ENCODE results near the gene IGFL1. TPM values are rescaled to one million over a fixed set of nuclear protein-coding genes. Genes with fewer than 3 reads are reported as not detected.
A peak's percentile ranks its signal among the peaks of the same experiment; 100 is the strongest.
"Not testable (repeated sequence)": the region's sequence is repeated elsewhere in the genome, so short reads cannot be mapped to it uniquely, and the experiment has no call there.

Gene IGFL1
- not detected in 2 replicates for total RNA-seq (2014; rRNA removed; shearing (Covaris generic))
- not detected in 2 replicates for polyA plus RNA-seq (2014; cell fraction: nucleus; rRNA removed)

DNA sequence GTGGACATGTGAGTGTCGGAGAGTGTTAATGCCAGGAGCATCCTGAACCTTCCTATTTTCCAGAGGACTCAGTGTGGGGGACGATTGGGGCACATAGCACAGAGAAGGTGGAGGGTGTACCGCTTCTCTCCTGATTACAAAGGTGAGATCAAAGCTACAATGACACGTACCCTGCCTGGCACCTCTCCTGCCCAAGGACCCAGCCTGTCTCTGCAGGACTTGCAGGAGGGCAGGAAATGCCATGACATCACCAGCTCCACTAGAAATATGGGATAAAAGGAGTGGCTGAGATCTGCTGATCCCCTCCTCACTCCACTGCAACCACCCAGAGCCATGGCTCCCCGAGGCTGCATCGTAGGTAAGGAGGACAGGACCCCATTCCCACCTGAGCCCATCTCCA lies at the start of gene IGFL1:
TSS of gene IGFL1 (plus strand) at position 301 of the 400 bp plus-strand sequence. CDS start at position 334, 33 bp downstream.
- no peak for DNase-seq (ENCODE audit: extremely low read depth, low read depth)

DNA sequence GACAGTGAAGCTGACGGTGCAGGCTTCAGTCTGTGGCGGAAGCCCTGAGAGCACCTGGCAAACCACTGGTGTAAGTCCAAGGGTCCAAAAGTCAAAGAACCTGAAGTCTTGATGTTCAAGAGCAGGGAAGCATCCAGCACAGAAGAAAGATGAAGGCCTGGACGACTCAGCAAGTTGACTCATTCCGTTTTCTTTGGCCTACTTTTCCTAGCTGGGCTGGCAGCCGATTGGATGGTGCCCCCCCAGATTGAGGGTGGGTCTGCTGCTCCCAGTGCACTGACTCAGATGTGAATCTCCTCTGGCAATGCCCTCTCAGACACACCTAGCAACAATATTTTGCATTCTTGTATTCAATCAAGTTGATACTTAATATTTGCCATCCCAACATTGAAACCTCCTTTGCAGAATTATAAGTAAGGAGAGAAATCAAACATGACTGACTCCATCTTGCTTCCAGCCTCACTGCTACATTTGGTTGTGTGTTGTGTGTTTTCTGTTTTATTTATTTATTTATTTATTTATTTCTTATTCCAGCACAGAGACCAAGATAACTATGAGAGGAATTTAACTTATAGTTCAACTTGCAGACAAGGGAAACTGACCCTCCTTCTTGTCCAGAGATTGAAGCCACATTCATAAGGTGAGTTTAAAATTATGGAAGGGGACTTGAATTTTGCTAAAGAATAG lies 48.7 kb upstream of the IGFL1 start:
- DNase-seq (ENCODE audit: extremely low read depth, low read depth): peak; percentile 85

DNA sequence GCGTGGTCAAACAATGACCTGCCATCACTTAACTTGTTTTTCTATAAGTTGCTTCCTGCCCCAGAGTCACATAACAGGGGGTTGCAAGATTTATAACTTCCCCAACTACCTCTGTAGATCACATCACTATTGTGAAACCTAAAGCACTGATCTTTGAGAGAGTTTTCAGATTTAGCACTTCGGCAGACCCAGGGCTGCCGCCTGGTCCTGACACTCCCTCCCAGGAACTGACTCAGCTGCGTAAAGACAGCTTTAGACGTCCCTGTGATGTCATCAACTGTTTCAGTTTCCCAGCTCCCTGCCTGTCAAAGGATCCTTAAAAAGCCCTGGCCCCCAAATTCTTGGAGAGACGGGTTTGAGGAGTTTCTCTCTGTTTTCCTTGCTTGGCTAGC lies 48.2 kb upstream of the IGFL1 start:
- peak; percentile 89 for DNase-seq (ENCODE audit: extremely low read depth, low read depth)

DNA sequence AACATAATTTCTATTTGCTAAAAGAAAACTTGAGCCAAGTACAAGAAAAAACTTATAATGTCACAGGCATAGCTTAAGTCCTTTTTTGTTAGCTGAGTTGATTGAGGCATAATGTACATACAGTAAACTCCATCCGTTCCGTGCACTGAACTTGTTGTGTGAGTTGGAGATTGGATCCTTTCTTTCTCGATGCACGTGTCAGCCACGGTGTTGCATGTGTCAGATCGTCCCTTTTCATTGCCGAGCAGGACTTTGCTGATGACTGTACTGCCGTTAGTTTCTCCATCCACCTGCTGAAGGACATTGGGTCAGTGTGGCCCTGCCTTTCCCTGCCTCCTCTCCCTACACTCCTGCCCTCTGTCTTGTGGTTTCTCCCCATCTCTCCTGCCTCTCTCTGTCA lies 47.1 kb upstream of the IGFL1 start:
- no peak for DNase-seq (ENCODE audit: extremely low read depth, low read depth)

DNA sequence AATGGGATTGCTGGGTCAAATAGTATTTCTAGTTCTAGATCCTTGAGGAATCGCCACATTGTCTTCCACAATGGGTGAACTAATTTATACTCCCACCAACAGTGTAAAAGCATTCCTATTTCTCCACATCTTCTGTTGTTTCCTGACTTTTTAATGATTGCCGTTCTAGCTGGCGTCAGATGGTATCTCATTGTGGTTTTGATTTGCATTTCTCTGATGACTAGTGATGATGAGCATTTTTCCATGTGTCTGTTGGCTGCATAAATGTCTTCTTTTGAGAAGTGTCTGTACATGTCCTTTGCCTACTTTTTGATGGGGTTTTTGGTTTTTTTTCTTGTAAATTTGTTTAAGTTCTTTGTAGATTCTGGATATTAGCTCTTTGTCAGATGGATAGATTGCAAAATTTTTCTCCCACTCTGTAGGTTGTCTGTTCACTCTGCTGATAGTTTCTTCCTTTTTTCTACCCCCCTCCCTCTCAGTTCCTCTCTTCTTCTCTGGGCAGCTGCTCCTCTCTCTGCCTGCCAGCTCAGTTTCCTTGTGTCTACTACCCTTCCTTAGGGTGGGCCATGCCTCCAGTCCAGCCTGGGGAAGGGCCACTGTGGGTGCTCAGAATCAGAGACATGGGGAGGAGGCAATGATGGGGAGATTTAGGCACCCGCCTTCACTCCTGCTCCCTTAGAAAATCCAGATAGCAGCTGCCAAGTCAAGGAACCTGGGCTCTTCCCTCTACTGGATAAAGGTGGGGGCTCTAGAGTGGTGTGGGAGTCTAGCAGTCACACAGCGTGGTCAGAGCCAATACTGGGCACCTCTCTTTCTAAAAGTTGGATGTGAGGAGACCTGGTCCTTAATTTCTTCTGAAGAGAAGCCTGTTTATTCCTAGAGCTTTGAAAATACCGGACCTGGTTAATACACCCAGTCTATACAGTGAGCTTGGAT lies 44.5 kb upstream of the IGFL1 start:
- DNase-seq (ENCODE audit: extremely low read depth, low read depth): not testable (repeated sequence)

DNA sequence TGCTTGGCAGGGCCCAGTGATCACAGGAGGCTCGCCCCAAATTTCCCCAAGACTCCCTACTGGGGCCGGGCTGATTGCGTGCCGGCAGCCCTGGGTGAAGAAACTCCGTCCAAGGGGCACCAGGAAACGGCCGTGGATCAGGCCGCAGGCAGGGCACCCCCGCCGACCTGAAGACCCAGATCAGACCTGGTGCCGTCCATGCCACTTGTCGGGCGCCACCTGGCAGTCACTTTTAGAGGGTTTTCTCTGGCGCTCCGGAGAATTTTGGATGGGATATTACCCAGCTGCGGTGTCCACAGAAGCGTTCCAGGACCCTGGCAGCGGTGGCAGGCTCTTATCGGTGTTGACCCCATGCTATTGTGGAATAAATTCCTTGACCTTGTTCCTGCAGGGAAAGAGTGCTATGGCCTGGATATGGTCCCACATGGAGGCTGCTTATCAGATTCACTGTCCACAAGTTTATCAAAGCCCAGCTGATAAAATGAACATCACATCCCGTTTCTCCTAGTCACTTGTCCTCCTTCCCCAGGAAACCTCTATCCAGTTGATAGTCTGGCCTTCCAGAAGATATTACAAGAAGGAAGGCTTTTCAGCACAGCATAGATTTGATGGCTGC lies 43.3 kb upstream of the IGFL1 start:
- no peak for DNase-seq (ENCODE audit: extremely low read depth, low read depth)

DNA sequence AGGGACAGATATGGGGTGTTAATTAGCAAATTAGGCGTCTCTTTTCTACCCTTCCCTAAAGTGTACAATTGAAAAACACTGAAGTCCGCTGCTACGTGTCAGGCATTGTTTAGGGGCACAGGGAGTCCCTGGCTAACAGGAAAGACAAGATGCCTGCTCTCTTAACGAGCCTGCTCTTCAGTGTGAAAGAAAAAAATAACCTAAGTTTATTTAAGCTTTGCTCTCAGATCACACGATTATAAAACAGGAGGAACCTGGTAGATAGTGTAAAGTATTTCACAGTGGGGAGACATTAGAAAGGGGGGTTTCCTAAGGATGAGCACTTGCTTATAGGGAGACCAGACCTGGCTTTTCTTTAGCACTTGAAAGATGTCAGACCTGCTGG lies 42.8 kb upstream of the IGFL1 start:
- DNase-seq (ENCODE audit: extremely low read depth, low read depth): no peak

DNA sequence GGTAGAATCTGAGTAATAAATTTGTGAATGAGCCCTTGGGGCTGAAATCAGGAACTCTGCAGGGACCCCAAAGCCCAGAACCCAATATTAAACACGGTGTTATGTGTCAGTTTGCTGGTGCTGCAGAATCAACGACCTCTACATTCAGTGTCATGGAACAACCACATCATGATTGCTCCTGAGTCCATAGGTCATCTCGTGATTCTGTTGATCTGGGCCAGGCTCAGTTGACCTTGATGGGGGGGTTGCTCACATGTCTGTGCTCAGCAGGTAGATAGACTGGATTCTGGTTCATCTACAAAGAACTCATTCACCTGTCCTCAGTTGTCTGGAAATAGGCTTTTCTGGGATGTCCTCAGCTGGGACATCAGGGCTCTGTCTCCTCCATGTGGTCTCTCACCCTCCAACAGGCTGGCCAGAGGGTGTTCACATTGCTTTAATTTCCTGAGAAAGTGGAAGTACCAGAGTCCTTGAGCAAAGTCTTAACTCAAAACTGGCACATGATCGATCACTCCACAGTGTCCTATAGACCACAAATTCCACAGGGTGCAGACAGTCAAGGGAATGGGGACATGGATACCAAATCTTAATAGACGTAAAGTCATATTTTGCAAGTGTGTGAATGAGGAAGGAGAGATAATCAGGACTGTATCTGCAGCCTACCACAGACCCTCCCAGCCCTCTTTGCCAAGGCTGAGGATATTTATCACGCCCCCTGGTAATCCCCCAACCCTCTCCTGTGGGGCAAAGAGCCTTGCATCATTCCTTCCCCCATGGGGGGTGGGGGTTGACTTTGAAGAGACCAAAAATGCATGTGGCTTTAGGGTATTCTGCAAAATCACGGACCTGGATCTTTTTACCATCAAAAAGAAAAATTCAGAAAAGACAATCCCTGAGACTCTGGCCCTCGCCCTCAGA lies 39.3 kb upstream of the IGFL1 start:
- no peak for DNase-seq (ENCODE audit: extremely low read depth, low read depth)

DNA sequence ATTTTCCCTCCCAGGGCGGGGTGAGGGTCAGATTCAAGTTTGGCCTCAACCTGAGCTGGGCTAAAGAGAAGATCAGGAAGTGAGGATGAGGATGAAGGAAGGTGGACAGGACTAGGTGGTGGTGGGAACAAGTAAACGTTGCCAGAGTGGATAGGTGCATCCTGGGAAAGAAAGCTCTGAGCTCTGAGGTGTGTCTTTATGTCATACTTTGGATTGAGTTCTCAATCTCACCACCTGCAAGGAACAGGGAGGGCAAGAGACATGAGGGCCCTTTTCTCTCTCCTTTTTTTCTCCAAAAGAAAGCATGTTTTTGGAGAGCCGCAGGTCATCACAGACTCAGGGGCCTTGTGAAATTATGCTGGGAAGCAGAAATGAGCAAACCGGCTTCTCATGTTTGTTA lies 38.2 kb upstream of the IGFL1 start:
- DNase-seq (ENCODE audit: extremely low read depth, low read depth): no peak

DNA sequence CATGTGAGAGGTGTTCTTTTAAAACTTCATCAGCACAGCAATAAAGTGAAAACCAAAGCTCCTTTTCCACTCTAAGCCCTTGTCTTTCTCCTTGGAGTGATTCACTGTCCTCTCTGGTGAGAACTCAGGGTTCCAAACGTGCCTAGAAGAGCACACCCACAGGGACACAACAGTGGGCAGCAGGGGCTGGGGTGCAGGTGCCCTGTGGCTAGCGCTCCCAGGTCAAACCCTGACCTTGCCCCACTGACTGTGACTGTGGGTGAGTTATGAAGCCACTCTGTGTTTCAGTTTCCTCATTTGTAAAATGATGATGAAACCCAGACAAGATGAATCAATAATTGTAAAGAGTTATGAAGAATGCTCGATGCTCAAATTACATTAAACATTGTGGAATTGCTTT lies 37.6 kb upstream of the IGFL1 start:
- DNase-seq (ENCODE audit: extremely low read depth, low read depth): no peak

DNA sequence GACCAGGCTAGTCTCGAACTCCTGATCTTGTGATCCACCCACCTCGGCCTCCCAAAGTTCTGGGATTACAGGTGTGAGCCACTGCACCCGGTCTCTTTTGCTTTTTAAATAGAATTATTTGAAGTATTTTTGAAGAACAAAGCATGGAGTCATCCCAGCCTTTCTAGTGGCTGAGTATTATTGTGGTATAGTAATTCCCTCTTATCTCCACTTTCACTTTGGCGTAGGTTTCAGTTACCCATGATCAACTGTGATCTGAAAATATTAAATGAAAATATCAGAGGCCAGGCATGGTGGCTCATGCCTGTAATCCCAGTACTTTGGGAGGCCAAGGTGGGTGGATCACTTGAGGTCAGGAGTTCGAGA lies 36.9 kb upstream of the IGFL1 start:
- DNase-seq (ENCODE audit: extremely low read depth, low read depth): not testable (repeated sequence)

DNA sequence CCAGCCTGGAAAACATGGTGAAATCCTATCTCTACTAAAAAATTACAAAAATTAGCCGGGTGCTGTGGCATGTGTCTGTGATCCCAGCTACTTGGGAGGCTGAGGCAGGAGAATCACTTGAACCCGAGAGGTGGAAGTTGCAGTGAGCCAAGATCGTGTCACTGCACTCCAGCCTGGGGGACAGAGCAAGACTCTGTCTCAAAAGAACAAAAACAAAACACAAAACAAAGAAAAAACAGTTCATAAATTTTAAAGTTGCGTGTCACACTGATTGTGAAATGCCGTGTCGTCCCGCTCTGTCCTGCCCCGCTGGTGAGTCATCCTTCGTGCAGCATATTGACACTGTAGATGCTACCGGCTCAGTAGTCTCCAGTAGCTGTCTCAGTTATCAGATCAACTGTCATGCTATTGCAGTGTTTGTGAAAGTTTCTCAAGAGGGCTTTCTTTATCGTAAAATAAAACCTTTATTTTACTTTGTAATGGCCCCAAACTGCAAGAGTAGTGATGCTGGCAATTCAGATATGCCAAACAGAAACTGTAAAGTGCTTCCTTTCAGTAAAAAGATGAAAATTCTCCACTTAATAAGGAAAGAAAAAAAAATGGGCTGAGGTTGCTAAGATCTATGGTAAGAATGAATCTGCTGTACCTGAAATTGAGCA lies 36.4 kb upstream of the IGFL1 start:
- DNase-seq (ENCODE audit: extremely low read depth, low read depth): peak; percentile 80

DNA sequence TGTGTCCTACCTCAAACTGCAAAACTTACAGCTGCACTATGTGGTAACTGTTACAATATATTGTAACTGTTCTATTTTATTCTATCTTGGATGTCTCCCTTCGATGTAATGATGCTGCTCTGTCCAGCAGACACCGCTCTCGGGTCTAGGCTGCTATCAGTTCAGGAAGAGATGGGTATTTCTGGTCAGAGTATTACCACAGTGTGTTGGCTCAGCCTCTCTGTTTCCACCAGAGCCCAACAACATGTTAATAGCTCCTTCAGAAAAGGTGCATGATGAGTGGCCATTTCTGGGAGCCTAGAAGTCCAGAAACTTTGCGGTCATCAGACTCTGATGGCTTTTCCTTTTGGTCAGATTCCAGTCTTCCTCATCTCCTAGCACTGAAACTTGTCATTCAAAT lies 35.9 kb upstream of the IGFL1 start:
- no peak for DNase-seq (ENCODE audit: extremely low read depth, low read depth)

DNA sequence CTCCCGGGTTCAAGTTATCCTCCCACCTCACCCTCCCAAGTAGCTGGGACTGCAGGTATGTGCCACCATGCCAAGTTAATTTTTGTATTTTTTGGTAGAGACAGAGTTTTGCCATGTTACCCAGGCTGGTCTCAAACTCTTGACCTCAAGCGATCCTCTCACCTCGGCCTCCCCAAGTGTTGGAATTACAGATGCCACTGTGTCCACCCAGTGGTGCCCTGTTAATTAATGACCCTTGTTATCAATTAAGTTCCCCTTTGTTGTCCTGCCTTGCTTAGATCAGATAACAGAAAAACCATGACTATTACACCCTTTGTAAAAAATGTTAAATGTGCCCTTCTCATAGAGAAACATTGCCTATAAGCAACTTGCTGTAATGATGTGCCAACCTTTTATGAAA lies 34.4 kb upstream of the IGFL1 start:
- DNase-seq (ENCODE audit: extremely low read depth, low read depth): no peak

DNA sequence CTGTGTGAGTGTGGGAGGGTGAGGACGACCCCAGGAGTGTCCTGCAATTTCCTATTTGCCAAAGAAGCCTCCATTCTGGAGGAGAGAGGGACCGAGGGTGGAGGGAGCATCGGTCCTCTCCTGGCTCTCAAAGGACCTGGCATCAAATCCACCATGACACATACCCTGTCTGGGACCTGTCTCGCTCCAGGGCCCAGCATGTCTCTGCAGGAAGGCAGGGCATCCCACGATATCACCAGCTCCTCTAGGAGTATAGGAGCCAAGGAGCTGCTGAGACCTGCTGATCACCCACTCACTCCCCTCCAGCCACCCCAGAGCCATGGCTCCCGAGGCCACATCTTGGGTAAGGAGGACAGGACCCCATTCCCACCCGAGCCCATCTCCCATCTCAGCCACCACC lies 33.6 kb upstream of the IGFL1 start:
- not testable (repeated sequence) for DNase-seq (ENCODE audit: extremely low read depth, low read depth)

DNA sequence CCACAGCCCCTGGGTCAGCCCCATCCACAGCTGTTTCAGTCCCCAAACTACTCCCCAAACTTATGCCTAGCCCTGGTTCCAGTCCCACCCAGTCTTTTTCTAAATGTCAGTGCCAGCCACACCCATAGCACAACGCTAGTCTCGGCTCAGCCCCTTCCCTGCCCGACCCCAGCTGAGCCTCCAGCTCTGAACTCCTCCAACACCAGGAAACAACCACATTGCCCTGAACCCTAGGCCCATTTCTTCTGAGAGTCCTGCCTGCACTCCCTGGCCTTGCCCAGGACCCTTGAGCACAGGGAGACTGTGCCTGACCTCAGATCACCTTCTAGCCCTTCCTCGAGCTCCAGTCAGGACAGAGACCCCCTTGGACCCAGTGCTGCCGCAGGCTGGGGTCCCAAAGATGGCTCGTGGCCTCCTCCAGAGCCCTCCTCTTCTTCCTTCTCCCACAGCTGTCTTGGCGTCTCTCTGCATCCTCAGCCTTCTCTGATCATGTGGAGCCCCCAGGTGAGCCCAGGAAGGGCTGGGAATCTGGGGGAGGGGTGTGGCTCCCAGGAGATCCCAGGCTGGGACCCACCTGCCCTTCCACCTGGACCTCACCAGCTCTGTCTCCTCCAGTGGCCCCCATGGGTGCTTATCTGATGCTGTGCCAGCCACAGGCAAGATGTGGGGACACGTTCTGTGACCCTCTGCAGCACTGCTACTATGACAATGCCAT lies 33.0 kb upstream of the IGFL1 start:
- no peak for DNase-seq (ENCODE audit: extremely low read depth, low read depth)

DNA sequence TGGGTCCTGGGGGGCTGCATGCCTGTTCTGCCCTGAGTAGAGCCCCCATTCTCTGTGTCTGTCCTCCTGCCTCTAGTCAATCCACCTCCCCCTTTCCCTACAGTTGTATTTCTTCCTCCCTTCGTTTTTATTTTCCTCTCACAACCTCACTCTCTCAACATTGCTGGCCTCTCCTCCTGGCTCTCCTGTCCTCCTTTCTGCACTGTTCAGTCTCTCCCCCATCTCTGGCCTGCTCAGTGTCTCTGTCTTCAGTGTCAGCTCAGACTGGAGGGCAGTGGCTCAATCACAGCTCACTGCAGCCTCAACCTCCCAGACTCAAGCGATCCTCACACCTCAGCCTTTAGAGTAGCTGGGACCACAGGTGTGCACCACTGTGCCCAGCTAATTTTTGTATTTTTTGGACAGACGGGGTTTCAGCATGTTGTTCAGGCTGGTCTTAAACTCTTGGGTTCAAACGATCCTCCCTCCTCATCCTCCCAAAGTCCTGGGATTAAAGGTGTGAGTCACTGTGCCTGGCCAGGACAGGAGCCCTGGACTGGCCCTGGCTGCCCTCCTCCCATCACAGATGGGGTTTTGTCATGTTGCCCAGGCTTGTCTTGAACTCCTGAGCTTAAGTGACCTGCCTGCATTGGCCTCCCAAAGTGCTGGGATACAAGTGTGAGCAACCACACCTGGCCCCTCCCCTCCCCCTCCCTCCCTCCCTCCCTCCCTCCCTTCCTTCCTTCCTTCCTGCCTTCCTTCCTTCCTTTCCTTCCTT lies 32.0 kb upstream of the IGFL1 start:
- no peak for DNase-seq (ENCODE audit: extremely low read depth, low read depth)

DNA sequence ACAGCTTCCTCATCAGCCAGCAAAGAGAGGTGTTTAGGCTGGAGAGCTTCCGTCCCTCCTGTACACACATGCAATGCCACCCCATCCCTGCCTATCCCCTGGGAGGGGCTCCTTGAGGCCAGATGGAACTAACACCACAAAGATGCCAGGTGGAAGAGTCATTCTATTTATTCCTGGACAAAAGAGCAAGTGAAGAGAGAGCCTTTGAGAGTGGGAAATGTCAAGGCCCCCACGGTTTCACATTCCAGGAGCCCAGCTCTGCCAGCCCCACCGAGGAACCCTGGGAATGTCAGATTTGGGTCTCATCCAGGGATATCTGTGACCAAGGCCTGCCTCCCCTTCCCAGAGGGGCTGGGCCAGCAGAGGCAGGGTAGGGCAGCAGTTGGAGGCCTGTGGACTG lies 30.8 kb upstream of the IGFL1 start:
- DNase-seq (ENCODE audit: extremely low read depth, low read depth): no peak
